Right atrium auricular region (tissue), 2 donors: ENCODE data around the gene LHX8. TPM values are rescaled to one million over a fixed set of nuclear protein-coding genes. Genes with fewer than 3 reads are reported as not detected.
A peak's percentile ranks its signal among the peaks of the same experiment; 100 is the strongest.

Experiments
- DNase-seq: peaks from one replicate; pipeline ENCODE4 v3.0.0-alpha.2; 2019; ENCODE audit warnings: low spot score
- H3K27ac ChIP-seq, 2 donors: fragments of 200-600 bp; sonication (generic); 1 replicate in 1 of 2; 2 replicates in 1 of 2; pipeline ENCODE4 v1.5.1; 2016 to 2019
- H3K27me3 ChIP-seq, 2 donors: fragments of 200-600 bp; sonication (generic); one replicate each; pipeline versions ENCODE4 v1.5.1 to v1.6.0; 2017 to 2019
- H3K36me3 ChIP-seq: fragments of 200-600 bp; sonication (generic); one replicate; pipeline ENCODE4 v1.5.1; 2016
- H3K4me1 ChIP-seq, 2 donors: fragments of 200-600 bp; sonication (generic); one replicate each; pipeline versions ENCODE4 v1.5.1 to v1.6.0; 2017 to 2019
- H3K4me3 ChIP-seq, 2 donors: fragments of 200-600 bp; sonication (generic); 1 replicate in 1 of 2; 2 replicates in 1 of 2; pipeline ENCODE4 v1.5.1; 2017 to 2019; ENCODE audit warnings: mild to moderate bottlenecking in 1 of 2, moderate library complexity in 1 of 2
- H3K9me3 ChIP-seq, 2 donors: fragments of 200-600 bp; sonication (generic); one replicate each; pipeline ENCODE4 v1.5.1; 2019
- total RNA-seq, 2 donors: library from RNA; depleted of rRNA; stranded (reverse); fragments of >200 nt; gene quantifications; one replicate each; pipeline ENCODE4 v1.1.0, GENCODE V29; 2016
- TF ChIP-seq, protein P1 (sequence below), 2 donors: fragments of 200-600 bp; sonication (generic); IDR thresholded peaks; one replicate each; pipeline ENCODE4 v1.5.1; 2019; ENCODE audit warnings: antibody characterized with exemption in 2 of 2

LHX8 gene
- not detected for total RNA-seq

DNA sequence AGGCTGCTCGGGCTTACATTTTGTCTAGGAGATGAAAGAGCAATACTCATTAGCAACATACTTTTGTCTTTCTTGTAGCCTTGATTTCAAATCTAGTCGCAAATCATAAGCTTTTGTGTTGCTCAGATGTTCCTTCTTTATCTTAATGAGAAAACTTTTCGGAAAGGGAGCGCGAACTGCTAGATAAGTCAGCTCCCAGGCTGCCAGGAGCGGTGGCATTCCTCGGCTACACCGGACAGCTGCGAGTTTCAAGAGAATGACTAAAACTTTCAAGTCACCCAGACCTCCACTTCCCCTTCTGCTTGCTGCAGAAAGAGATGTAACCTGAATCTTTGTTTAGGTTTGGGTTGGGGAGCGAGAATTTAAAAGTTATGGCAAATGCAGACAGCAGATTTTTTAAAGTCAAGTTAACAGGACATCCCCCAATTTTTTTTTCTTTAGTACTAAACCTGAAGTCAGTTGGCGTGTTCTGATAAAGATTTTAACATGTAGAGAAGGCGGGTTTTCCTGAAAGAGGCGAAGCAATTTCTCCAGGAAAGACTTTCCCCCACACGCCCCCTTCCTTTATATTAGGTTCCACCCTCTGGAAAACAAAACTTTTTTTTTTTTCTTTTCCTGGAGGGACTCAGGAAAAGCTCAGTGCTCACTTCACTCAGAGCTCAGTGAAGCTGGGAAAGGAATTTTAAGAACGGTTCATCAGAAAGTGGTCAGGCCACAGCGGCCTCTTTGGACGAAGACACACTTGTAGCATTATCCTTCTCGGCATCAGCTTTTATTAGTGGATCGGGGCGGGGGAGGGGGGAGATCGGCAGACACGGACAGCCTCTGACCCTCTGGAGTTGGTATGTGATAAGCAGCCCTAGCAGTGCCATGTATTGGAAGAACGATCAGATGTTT lies at the start of gene LHX8:
Gene LHX8, plus strand, starts transcription at position 639 of the 897 bp plus-strand sequence. CDS start 2,227 bp downstream, outside the sequence.
- Histone ChIP-seq H3K9me3 (no peaks in the 10 kb centered on the region), H3K4me1 (peaks cover 0 to 32% of the 10 kb centered on the region in 2 donors), H3K4me3 (peak within 1 kb of the TSS in 1 of 2 donors; percentile 18), H3K36me3 (no peaks in the 10 kb centered on the region), H3K27ac (no peak within 1 kb of the TSS), H3K27me3 (peaks cover 59 to 61% of the 10 kb centered on the region in 2 donors)
- TF ChIP-seq, protein P1, sequence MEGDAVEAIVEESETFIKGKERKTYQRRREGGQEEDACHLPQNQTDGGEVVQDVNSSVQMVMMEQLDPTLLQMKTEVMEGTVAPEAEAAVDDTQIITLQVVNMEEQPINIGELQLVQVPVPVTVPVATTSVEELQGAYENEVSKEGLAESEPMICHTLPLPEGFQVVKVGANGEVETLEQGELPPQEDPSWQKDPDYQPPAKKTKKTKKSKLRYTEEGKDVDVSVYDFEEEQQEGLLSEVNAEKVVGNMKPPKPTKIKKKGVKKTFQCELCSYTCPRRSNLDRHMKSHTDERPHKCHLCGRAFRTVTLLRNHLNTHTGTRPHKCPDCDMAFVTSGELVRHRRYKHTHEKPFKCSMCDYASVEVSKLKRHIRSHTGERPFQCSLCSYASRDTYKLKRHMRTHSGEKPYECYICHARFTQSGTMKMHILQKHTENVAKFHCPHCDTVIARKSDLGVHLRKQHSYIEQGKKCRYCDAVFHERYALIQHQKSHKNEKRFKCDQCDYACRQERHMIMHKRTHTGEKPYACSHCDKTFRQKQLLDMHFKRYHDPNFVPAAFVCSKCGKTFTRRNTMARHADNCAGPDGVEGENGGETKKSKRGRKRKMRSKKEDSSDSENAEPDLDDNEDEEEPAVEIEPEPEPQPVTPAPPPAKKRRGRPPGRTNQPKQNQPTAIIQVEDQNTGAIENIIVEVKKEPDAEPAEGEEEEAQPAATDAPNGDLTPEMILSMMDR (IDR thresholded peaks at IDR 0.05), result no peak
- no peak for DNase-seq

DNA sequence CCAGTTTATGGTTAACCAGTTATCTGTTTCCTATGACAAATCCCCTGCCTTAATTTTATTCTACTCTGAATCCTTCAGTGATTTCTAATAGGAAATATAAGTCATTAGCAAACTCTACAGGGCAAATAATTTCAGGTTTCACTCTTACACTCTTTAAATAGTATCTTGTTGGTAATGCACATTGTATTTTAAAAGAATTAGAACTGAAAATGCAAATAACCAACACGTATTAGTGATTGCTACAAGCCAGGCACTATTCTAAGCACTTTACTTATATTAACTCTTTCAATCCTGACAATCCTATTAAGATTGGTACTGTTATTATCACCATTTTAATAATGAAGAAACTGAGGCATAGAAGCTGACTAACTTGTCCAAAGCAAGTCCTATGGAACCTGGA lies 48.3 kb upstream of the LHX8 start:
- no peaks in the 10 kb centered on the region for H3K27me3 ChIP-seq
- no peaks in the 10 kb centered on the region for H3K9me3 ChIP-seq
- H3K27ac ChIP-seq, result no peak overlapping the region
- no peak for DNase-seq
- TF ChIP-seq, protein P1 (IDR thresholded peaks at IDR 0.05), result no peak
- no peaks in the 10 kb centered on the region for H3K36me3 ChIP-seq
- H3K4me3 ChIP-seq, result no peak overlapping the region
- no peaks in the 10 kb centered on the region for H3K4me1 ChIP-seq

DNA sequence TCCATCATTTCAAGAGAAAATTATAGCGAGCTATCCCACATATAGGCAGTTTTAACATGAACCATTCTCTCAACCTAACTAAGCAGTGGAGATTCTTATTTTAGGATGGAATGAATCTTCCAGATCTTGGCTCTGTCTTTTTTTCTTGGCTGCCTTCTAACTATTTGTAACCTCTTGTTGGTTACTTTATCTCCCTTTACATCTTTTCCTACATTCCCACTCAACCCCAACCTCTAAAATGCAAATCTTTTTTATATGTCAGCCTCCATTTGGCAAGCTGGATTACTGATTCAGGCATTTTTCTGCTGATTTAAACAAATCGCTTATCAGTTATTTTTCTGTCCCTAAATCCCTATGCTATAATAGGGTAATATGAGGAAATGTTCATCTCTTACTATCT lies 46.9 kb upstream of the LHX8 start:
- Histone ChIP-seq H3K4me1 (no peaks in the 10 kb centered on the region), H3K9me3 (no peaks in the 10 kb centered on the region), H3K27ac (no peak overlapping the region), H3K27me3 (no peaks in the 10 kb centered on the region), H3K36me3 (no peaks in the 10 kb centered on the region), H3K4me3 (no peak overlapping the region)
- no peak for DNase-seq
- TF ChIP-seq, protein P1 (IDR thresholded peaks at IDR 0.05), result no peak

DNA sequence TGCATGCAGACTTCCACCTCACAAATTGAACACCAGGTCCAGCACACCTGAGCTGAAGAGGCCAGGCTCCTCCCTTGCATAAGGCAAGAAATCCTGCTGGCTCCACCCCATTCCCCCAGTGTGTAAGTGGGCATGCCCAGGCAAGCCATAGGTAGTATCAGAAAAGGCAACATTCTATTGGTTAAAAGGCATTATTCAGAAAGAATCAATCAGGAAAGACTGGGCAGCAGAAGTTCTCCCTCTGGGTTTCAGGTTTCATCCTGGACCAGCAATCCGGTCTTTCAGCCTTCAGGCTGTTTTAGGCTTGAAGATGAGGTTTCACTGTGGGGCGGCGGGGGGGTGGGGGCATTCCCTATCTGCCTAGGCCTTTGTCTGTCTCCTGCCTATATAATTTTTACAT lies 42.0 kb upstream of the LHX8 start:
- no peaks in the 10 kb centered on the region for H3K27me3 ChIP-seq
- no peak overlapping the region for H3K27ac ChIP-seq
- TF ChIP-seq, protein P1 (IDR thresholded peaks at IDR 0.05), result no peak
- no peaks in the 10 kb centered on the region for H3K9me3 ChIP-seq
- H3K36me3 ChIP-seq, result no peaks in the 10 kb centered on the region
- H3K4me3 ChIP-seq, result no peak overlapping the region
- H3K4me1 ChIP-seq, result no peaks in the 10 kb centered on the region
- DNase-seq, result no peak

DNA sequence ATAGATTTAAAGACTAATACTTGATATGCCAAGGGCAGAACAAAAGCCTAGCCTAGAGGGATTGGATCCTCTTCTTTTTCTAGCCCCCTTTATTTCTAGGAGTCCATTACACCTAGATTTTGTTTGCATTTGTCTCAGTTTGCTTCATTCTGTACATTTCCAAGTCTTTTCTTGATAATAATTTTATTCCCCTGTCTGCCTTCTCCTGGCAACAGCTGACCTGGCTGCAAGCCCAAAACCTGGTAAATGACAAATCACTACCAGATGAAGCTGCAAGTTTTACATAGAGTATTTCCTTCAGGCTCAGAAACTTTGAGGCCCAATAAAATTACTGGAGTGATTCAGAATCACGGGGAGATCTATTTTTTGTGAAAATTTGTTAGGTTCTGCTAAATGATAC lies 36.5 kb upstream of the LHX8 start:
- Histone ChIP-seq H3K36me3 (no peaks in the 10 kb centered on the region), H3K27ac (no peak overlapping the region), H3K4me1 (no peaks in the 10 kb centered on the region), H3K4me3 (no peak overlapping the region), H3K9me3 (no peaks in the 10 kb centered on the region), H3K27me3 (no peaks in the 10 kb centered on the region)
- DNase-seq, result no peak
- TF ChIP-seq, protein P1 (IDR thresholded peaks at IDR 0.05), result no peak
